Small intestine (tissue), 7 donors: Measurements from ENCODE around the gene GNG8. TPM values are rescaled to one million over a fixed set of nuclear protein-coding genes. Genes with fewer than 3 reads are reported as not detected.

ENCODE experiments used
- DNase-seq, 2 donors: peaks; one replicate each; pipeline versions ENCODE4 v3.0.0 to v3.0.0-alpha.2; 2013
- FAIRE-seq: peaks from 2 replicates; lab custom pipeline; 2012; peaks lifted over from hg19 to GRCh38; lab: Jason Lieb, UNC
- H3K27ac ChIP-seq, 3 donors: one replicate each; pipeline ENCODE4 v1.5.1; 2013; ENCODE audit warnings: low read length in 2 of 3, mild to moderate bottlenecking in 2 of 3, control low read depth in 1 of 3, inconsistent platforms in 1 of 3, low read depth in 1 of 3, moderate library complexity in 1 of 3
- H3K27me3 ChIP-seq, 3 donors: one replicate each; pipeline ENCODE4 v1.6.1; 2013; ENCODE audit warnings: low read length in 3 of 3, inconsistent platforms in 1 of 3; ENCODE audit not compliant: control insufficient read depth in 3 of 3, insufficient read depth in 3 of 3
- H3K36me3 ChIP-seq, 3 donors: one replicate each; pipeline ENCODE4 v1.6.1; 2013; ENCODE audit warnings: low read length in 3 of 3, inconsistent platforms in 1 of 3, low read depth in 1 of 3, mild to moderate bottlenecking in 1 of 3, moderate library complexity in 1 of 3; ENCODE audit not compliant: control insufficient read depth in 3 of 3, insufficient read depth in 2 of 3
- H3K4me1 ChIP-seq, 3 donors: one replicate each; pipeline ENCODE4 v1.6.1; 2013; ENCODE audit warnings: low read length in 2 of 3, inconsistent platforms in 1 of 3, low read depth in 1 of 3, mild to moderate bottlenecking in 1 of 3, moderate library complexity in 1 of 3; ENCODE audit not compliant: control insufficient read depth in 3 of 3, insufficient read depth in 2 of 3
- H3K4me3 ChIP-seq, 3 donors: one replicate each; pipeline ENCODE4 v1.5.1; 2013; ENCODE audit warnings: low read length in 3 of 3, control low read depth in 1 of 3, inconsistent platforms in 1 of 3, low read depth in 1 of 3, mild to moderate bottlenecking in 1 of 3, moderate library complexity in 1 of 3
- H3K9me3 ChIP-seq, 2 donors: one replicate each; pipeline ENCODE4 v1.6.1; 2013; ENCODE audit warnings: low read depth in 1 of 2, low read length in 1 of 2; ENCODE audit not compliant: control insufficient read depth in 2 of 2, insufficient read depth in 1 of 2
- WGBS, 3 donors: extraction: QIAGEN DNeasy Blood & Tissue Kit; methylation state at CpG; one replicate each; pipeline ENCODE4 v1.1.7; 2013; 5-methylcytosine and 5-hydroxymethylcytosine counted together
- polyA plus RNA-seq, 4 donors: library from polyadenylated mRNA; stranded (reverse) in 3 of 4; unstranded in 1 of 4; fragments of 200-250 nt in 3 of 4; fragments of 120-200 nt in 1 of 4; gene quantifications; one replicate each; pipeline versions ENCODE4 v1.2.1 to v1.2.3, GENCODE V29; 2013
- donor health status: healthy with polysubstance abuse.
- donor health status: control.
- donor health status: control.
- donor health status: Bipolar disorder and iron deficiency.
- donor health status: healthy.

Gene GNG8
- polyA plus RNA-seq, 4 donors, result 0.75 TPM; not detected in 3

DNA sequence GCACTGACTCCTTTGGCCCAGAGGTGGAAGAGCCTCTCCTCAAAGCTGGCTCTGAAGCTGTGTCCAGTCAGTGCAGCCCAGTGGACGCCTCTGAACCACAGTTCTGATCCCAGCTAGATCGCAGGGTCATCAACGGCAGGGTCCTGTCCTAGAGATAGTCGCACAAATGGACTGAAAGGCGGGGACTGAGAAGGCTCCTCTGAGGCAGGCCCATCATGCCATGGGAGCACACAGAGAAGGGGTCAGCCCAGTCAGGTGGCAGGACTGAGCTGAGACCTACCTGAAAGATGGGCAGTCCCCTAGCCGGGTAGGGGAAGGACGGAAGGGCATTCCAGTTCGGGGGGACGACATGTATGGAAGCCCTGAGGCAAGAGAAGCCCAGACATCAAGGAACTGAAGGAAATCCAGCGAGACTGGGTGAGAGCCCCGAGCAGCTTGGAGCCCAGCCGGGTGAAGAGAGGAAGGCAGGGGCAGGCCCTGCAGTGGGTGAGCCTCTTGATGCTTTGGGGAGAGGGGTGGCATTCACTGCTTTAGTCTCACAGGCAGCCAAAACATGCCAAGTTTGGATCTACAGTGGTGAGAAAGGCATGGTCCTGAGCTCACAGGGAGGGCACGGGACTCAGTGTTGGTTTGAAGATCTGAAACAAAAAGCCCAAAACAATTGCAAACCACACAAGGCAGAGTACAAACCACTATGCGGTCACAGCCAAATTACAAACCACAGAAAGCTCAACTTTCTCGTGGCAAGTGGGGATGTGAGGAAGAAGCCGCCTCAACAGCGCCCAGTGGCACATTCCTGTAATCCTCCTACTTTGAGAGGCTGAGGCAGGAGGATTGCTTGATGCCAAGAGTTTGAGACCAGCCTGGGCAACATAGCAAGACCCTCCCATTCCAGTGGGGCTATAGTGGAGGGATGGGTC, 24.9 kb downstream of the GNG8 start:
- Histone ChIP-seq H3K36me3 (peaks cover 3 to 54% (median 31%) of the 10 kb centered on the region in 3 donors), H3K4me3 (no peak overlapping the region), H3K27me3 (no peaks in the 10 kb centered on the region), H3K4me1 (peaks cover 0 to 9% (median 0%) of the 10 kb centered on the region in 3 donors), H3K9me3 (no peaks in the 10 kb centered on the region), H3K27ac (no peak overlapping the region)
- DNase-seq (peak in 1 of 2 donors; percentile 4), FAIRE-seq (no peak)
- 70 to 76% (median 74%) methylated on average over 17 of the region's 17 CpGs for WGBS, 3 donors

DNA sequence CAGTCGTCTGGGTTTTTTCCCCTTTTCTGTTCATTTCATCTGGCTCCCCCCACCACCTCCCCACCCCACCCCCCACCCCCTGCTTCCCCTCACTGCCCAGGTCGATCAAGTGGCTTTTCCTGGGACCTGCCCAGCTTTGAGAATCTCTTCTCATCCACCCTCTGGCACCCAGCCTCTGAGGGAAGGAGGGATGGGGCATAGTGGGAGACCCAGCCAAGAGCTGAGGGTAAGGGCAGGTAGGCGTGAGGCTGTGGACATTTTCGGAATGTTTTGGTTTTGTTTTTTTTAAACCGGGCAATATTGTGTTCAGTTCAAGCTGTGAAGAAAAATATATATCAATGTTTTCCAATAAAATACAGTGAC, 25.6 kb downstream of the GNG8 start:
- H3K27me3 ChIP-seq, result no peaks in the 10 kb centered on the region
- no peak overlapping the region for H3K4me3 ChIP-seq
- DNase-seq (no peak), FAIRE-seq (no peak)
- peaks cover 0 to 16% (median 0%) of the 10 kb centered on the region in 3 donors for H3K4me1 ChIP-seq
- H3K27ac ChIP-seq, result no peak overlapping the region
- 54 to 60% (median 55%) methylated on average over 5 of the region's 5 CpGs for WGBS, 3 donors
- no peaks in the 10 kb centered on the region for H3K9me3 ChIP-seq
- H3K36me3 ChIP-seq, result peaks cover 3 to 62% (median 37%) of the 10 kb centered on the region in 3 donors

DNA sequence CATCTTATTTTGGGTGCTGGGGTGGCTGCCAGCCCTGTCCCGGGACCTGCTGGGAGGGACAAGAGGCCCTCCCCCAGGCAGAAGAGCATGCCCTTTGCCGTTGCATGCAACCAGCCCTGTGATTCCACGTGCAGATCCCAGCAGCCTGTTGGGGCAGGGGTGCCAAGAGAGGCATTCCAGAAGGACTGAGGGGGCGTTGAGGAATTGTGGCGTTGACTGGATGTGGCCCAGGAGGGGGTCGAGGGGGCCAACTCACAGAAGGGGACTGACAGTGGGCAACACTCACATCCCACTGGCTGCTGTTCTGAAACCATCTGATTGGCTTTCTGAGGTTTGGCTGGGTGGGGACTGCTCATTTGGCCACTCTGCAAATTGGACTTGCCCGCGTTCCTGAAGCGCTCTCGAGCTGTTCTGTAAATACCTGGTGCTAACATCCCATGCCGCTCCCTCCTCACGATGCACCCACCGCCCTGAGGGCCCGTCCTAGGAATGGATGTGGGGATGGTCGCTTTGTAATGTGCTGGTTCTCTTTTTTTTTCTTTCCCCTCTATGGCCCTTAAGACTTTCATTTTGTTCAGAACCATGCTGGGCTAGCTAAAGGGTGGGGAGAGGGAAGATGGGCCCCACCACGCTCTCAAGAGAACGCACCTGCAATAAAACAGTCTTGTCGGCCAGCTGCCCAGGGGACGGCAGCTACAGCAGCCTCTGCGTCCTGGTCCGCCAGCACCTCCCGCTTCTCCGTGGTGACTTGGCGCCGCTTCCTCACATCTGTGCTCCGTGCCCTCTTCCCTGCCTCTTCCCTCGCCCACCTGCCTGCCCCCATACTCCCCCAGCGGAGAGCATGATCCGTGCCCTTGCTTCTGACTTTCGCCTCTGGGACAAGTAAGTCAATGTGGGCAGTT, 26.2 kb downstream of the GNG8 start:
- no peaks in the 10 kb centered on the region for H3K27me3 ChIP-seq
- DNase-seq, result peak in 1 of 2 donors; percentile 1

DNA sequence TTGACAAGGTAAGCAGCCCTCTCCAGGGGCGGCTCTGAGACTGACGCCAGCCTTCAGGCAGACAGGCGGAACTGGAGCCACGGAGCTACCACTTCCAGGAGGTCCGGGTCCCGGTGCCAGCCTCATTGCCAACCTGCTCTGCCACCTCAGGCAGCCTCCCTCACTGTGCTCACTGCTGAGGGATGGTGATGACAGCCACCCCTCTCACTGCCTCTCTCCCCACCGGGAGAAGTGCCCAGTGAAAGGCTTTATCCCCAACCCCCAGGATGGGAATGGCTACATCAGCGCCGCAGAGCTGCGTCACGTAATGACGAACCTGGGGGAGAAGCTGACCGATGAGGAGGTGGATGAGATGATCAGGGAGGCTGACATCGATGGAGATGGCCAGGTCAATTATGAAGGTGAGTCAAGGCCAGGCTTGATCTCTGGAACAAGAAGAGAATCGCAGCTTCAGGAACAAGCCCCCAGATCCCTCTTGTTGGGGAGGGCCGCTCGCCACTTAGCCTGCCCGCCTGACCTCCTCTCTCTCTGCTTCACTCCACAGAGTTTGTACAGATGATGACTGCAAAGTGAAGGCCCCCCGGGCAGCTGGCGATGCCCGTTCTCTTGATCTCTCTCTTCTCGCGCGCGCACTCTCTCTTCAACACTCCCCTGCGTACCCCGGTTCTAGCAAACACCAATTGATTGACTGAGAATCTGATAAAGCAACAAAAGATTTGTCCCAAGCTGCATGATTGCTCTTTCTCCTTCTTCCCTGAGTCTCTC, 27.2 kb downstream of the GNG8 start:
- peaks cover 0 to 33% (median 4%) of the 10 kb centered on the region in 3 donors for H3K4me1 ChIP-seq
- H3K27ac ChIP-seq, result no peak overlapping the region
- H3K4me3 ChIP-seq, result no peak overlapping the region
- DNase-seq (no peak), FAIRE-seq (no peak)
- peaks cover 3 to 73% (median 37%) of the 10 kb centered on the region in 3 donors for H3K36me3 ChIP-seq
- WGBS, 3 donors, result 91 to 93% (median 92%) methylated on average over 27 of the region's 27 CpGs
- H3K9me3 ChIP-seq, result no peaks in the 10 kb centered on the region
- H3K27me3 ChIP-seq, result no peaks in the 10 kb centered on the region

More for the DNA sequence above, 26.2 kb downstream of the GNG8 start:
- Histone ChIP-seq H3K27ac (no peak overlapping the region), H3K9me3 (no peaks in the 10 kb centered on the region), H3K4me1 (peaks cover 0 to 23% (median 0%) of the 10 kb centered on the region in 3 donors), H3K36me3 (peaks cover 3 to 68% (median 37%) of the 10 kb centered on the region in 3 donors), H3K4me3 (no peak overlapping the region)
- 72 to 83% (median 80%) methylated on average over 30 of the region's 30 CpGs for WGBS, 3 donors
- no peak for FAIRE-seq

DNA sequence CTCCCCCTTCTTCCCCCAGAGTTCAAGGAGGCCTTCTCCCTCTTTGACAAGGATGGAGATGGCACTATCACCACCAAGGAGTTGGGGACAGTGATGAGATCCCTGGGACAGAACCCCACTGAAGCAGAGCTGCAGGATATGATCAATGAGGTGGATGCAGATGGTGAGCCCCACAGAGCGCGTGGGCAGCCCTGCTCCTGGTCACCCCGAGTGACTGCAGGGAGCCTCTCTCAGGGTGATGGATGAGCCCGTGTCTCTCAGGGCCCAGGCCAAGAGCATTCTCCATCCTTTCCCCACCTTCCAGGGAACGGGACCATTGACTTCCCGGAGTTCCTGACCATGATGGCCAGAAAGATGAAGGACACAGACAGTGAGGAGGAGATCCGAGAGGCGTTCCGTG, 27.8 kb downstream of the GNG8 start:
- Histone ChIP-seq H3K27me3 (no peaks in the 10 kb centered on the region), H3K27ac (no peak overlapping the region), H3K4me3 (no peak overlapping the region), H3K9me3 (no peaks in the 10 kb centered on the region), H3K36me3 (peaks cover 3 to 75% (median 37%) of the 10 kb centered on the region in 3 donors), H3K4me1 (peaks cover 3 to 39% (median 4%) of the 10 kb centered on the region in 3 donors)
- 93 to 97% (median 95%) methylated on average over 9 of the region's 9 CpGs for WGBS, 3 donors
- no peak for FAIRE-seq
- no peak for DNase-seq

DNA sequence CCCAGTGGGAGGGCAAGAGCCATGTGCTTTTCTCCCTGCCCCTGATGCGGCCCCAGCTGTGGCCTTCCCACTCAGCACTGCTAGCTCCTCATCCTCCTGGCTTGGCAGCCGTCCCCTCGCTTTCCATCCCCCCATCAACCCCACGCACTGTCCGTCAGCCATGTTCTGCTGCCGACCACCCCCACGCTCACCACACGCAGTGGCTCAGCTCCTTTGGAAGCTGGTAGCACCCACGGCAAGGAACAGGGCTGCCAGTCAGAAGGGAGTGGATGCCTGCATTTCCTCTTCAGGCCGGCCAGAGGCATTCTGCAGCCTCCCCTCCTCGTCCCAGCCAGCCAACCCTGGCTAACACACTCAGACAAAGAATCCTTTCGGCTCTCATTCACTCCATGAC, 28.6 kb downstream of the GNG8 start:
- 85 to 89% (median 86%) methylated on average over 12 of the region's 12 CpGs for WGBS, 3 donors
- Histone ChIP-seq H3K27ac (no peak overlapping the region), H3K4me3 (no peak overlapping the region), H3K4me1 (peaks cover 3 to 39% (median 4%) of the 10 kb centered on the region in 3 donors), H3K36me3 (peaks cover 3 to 80% (median 37%) of the 10 kb centered on the region in 3 donors), H3K9me3 (no peaks in the 10 kb centered on the region), H3K27me3 (no peaks in the 10 kb centered on the region)
- DNase-seq (no peak), FAIRE-seq (no peak)

DNA sequence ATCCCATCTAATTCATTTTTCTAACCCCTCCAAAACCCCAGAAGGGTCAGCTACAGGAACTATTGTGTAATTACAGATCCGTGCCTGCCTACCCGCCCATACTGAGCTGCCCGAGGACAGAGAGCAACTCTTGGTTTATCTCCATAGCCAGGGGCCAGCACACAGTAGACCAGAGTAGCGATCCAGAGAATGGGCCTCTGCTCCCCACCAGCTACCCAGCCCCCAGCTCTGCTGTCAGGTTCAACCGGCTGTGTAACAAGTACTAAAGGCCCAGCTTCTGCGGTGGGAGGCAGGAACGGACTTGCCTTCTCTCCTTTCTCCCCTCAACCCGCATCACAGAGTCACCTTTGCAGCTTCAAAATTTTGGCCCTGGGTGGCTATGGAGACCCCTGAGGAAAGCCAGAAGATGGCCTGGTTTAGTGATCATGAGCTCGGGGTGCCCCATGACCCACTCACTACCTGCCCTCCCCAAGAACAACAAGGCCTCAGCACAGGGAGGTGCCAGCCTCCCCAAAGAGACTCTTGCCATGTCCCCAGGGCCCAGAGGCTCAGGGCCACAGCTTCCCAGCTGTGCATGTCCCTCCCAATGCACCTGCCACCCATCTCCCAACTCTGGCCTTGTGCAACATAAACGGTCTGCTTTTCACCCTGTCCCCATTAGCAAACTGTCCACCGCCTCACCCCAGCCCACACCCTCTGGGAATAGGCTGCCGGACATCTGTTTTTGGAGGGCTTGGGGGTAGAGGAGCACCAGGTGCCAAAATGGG, 29.1 kb downstream of the GNG8 start:
- no peak overlapping the region for H3K27ac ChIP-seq
- WGBS, 3 donors, result 76 to 85% (median 82%) methylated on average over 12 of the region's 12 CpGs
- no peak for FAIRE-seq
- no peak for DNase-seq
- H3K27me3 ChIP-seq, result no peaks in the 10 kb centered on the region
- H3K4me1 ChIP-seq, result peaks cover 3 to 39% (median 4%) of the 10 kb centered on the region in 3 donors
- H3K9me3 ChIP-seq, result no peaks in the 10 kb centered on the region
- peaks cover 3 to 80% (median 37%) of the 10 kb centered on the region in 3 donors for H3K36me3 ChIP-seq
- H3K4me3 ChIP-seq, result no peak overlapping the region
